K562 (cell line): ENCODE data around the gene NEURL1. TPM values are rescaled to one million over a fixed set of nuclear protein-coding genes. Genes with fewer than 3 reads are reported as not detected.
"Not testable (repeated sequence)": the region's sequence is repeated elsewhere in the genome, so short reads cannot be mapped to it uniquely, and the experiment has no call there.

Experiments
- ATAC-seq: fragments of 200-7000 bp; cut with Tn5 transposase; 3 replicates; pipeline ENCODE4 v1.9.1; 2020; ENCODE audit warnings: moderate library complexity
- BruUV-seq: library from RNA; stranded (reverse); fragments of 400-500 nt; replicated peaks from 2 replicates; lab custom pipeline; 2021; lab: Mats Ljungman, UMichigan
- CTCF ChIA-PET: fragments of 300-600 bp; formaldehyde crosslinking; extraction: SDS; loops from one replicate; lab custom pipeline; 2021; ENCODE audit warnings: low intra/inter-chr PET ratio; lab: Yijun Ruan, JAX
- POLR2A ChIA-PET: fragments of 300-600, 350-650 bp; sonication (Branson Sonifier 250); formaldehyde crosslinking; extraction: SDS; loops from one replicate; lab custom pipeline; 2021; ENCODE audit warnings: antibody characterized with exemption, inconsistent platforms; lab: Yijun Ruan, JAX
- DNase-seq, 4 experiments: peaks; one replicate each; pipeline versions ENCODE4 v3.0.0 to v3.0.0-alpha.2; 2011 to 2018; ENCODE audit warnings: low spot score in 3 of 4, mixed read lengths in 3 of 4; ENCODE audit errors: extremely low read depth in 1 of 4
- FAIRE-seq: peaks from 2 replicates; lab custom pipeline; 2011; peaks lifted over from hg19 to GRCh38; lab: Jason Lieb, UNC
- H2AFZ ChIP-seq: 2 replicates; pipeline ENCODE4 v1.6.0; 2011; ENCODE audit warnings: low read depth, low read length, control low read depth, inconsistent platforms
- H3K27ac ChIP-seq: fragments of 200-600 bp; 3 replicates; pipeline ENCODE4 v1.8.0; 2011; ENCODE audit warnings: low read depth, mild to moderate bottlenecking, control low read depth, inconsistent platforms, low read length, moderate library complexity, mixed read lengths; ENCODE audit errors: extremely low read depth
- H3K27me3 ChIP-seq, 2 experiments: fragments of 300-600 bp in 1 of 2; 2 replicates in 1 of 2; 3 replicates in 1 of 2; pipeline versions ENCODE4 v1.6.0 to v1.8.0; 2011; ENCODE audit warnings: inconsistent platforms in 2 of 2, low read length in 2 of 2, mild to moderate bottlenecking in 1 of 2, mixed read lengths in 1 of 2, moderate library complexity in 1 of 2; ENCODE audit not compliant: control insufficient read depth in 2 of 2, insufficient read depth in 2 of 2
- H3K36me3 ChIP-seq: fragments of 300-600 bp; 3 replicates; pipeline ENCODE4 v1.8.0; 2011; ENCODE audit warnings: mild to moderate bottlenecking, low read length, inconsistent platforms; ENCODE audit not compliant: control insufficient read depth, insufficient read depth
- H3K4me1 ChIP-seq, 2 experiments: fragments of 200-600 bp in 1 of 2; replicated peaks in 1 of 2; 2 replicates in 1 of 2; 3 replicates in 1 of 2; pipeline versions ENCODE4 v1.5.1 to v1.8.0; 2011; ENCODE audit warnings: inconsistent platforms in 2 of 2, low read length in 2 of 2, mild to moderate bottlenecking in 1 of 2, mixed read lengths in 1 of 2, moderate library complexity in 1 of 2; ENCODE audit not compliant: control insufficient read depth in 2 of 2, insufficient read depth in 2 of 2
- H3K4me2 ChIP-seq: 2 replicates; pipeline ENCODE4 v1.6.1; 2011; ENCODE audit warnings: low read length, control low read depth, inconsistent platforms, mixed read lengths; ENCODE audit not compliant: insufficient read depth
- H3K4me3 ChIP-seq: fragments of 200-600 bp; sonication (generic), shearing (Covaris generic); 2 replicates; pipeline ENCODE4 v1.5.1; 2016; ENCODE audit warnings: control low read depth, inconsistent platforms
- H3K79me2 ChIP-seq: fragments of 200-600 bp; 3 replicates; pipeline ENCODE4 v1.8.0; 2011; ENCODE audit warnings: low read length, inconsistent platforms; ENCODE audit not compliant: control insufficient read depth, insufficient read depth
- H3K9ac ChIP-seq, 2 experiments: 2 replicates each; pipeline versions ENCODE4 v1.6.0 to v1.6.1; 2011; ENCODE audit warnings: low read depth in 2 of 2, low read length in 2 of 2, control low read depth in 1 of 2, inconsistent platforms in 1 of 2, mild to moderate bottlenecking in 1 of 2, mixed read lengths in 1 of 2; ENCODE audit not compliant: insufficient read depth in 1 of 2
- H3K9me1 ChIP-seq: one replicate; pipeline ENCODE4 v1.6.0; 2011; ENCODE audit warnings: inconsistent platforms, mild to moderate bottlenecking, low read length, moderate library complexity; ENCODE audit not compliant: control insufficient read depth, insufficient read depth
- H3K9me3 ChIP-seq: replicated peaks from 2 replicates; pipeline ENCODE4 v1.5.1; 2011; ENCODE audit warnings: low read depth, low read length, inconsistent platforms; ENCODE audit not compliant: control insufficient read depth, insufficient read depth
- H4K20me1 ChIP-seq: replicated peaks from 2 replicates; pipeline ENCODE4 v1.6.1; 2011; ENCODE audit warnings: low read length, inconsistent platforms, mixed read lengths; ENCODE audit not compliant: control insufficient read depth, insufficient read depth
- CHD1 ChIP-seq: fragments of 200-600 bp; sonication (generic); IDR thresholded peaks from one replicate; pipeline ENCODE4 v1.6.1; 2012; ENCODE audit warnings: mild to moderate bottlenecking, moderate library complexity, low read length, inconsistent platforms
- FOXK1 ChIP-seq: sonication (generic); formaldehyde crosslinking; IDR thresholded peaks from 2 replicates; pipeline ENCODE4 v1.8.0; 2022; ENCODE audit warnings: missing genetic modification reagents, mild to moderate bottlenecking, borderline replicate concordance
- HIVEP1 ChIP-seq: fragments of 250-450 bp; sonication (Bioruptor Pico); IDR thresholded peaks from 2 replicates; pipeline ENCODE4 v1.4.0; 2020; ENCODE audit warnings: mild to moderate bottlenecking
- HNRNPLL ChIP-seq: fragments of 200-400 bp; formaldehyde crosslinking; IDR thresholded peaks from 2 replicates; pipeline ENCODE4 v1.6.1; 2017; ENCODE audit warnings: low read length, low read depth, mild to moderate bottlenecking; ENCODE audit not compliant: poor library complexity, severe bottlenecking
- HNRNPUL1 ChIP-seq: fragments of 200-400 bp; formaldehyde crosslinking; IDR thresholded peaks from 2 replicates; pipeline ENCODE4 v1.6.1; 2017; ENCODE audit warnings: low read length
- HOXB6 ChIP-seq: fragments of 250-450 bp; sonication (Bioruptor Pico); IDR thresholded peaks from 2 replicates; pipeline ENCODE4 v1.5.1; 2022; ENCODE audit warnings: mild to moderate bottlenecking, borderline replicate concordance
- RBM39 ChIP-seq: fragments of 200-400 bp; formaldehyde crosslinking; optimal IDR thresholded peaks from 2 replicates; pipeline ENCODE3; 2018; ENCODE audit warnings: low read depth, low read length
- SETDB1 ChIP-seq: IDR thresholded peaks from one replicate; pipeline ENCODE4 v1.6.1; 2012; ENCODE audit warnings: low read length, control low read depth, inconsistent platforms
- ZNF121 ChIP-seq: sonication (generic); formaldehyde crosslinking; conservative IDR thresholded peaks from 2 replicates; pipeline ENCODE4 v1.8.0; 2022; ENCODE audit warnings: missing genetic modification reagents
- ZNF124 ChIP-seq: sonication (generic); formaldehyde crosslinking; IDR thresholded peaks from 2 replicates; pipeline ENCODE4 v1.8.1; 2022; ENCODE audit warnings: missing genetic modification reagents
- ZNF253 ChIP-seq: fragments of 250-450 bp; sonication (Bioruptor Pico); conservative IDR thresholded peaks from 2 replicates; pipeline ENCODE4 v1.6.1; 2021; ENCODE audit warnings: mild to moderate bottlenecking
- ZNF507 ChIP-seq: conservative IDR thresholded peaks from 2 replicates; pipeline ENCODE4 v1.6.1; 2017; ENCODE audit warnings: missing genetic modification characterization, missing compliant biosample characterization
- WGBS: fragments of 100-300 bp; shearing (Covaris generic); methylation state at CpG from one replicate; pipeline ENCODE4 v1.1.6; 2016; ENCODE audit warnings: low coverage, mixed read lengths; ENCODE audit not compliant: insufficient coverage; ENCODE audit errors: missing lambda C conversion rate; 5-methylcytosine and 5-hydroxymethylcytosine counted together
- in situ Hi-C: fragments of 300-500 bp; cut with MboI; formaldehyde crosslinking; loops from 4 replicates; pipeline ENCODE4 v1.15.0; 2018; ENCODE audit warnings: inconsistent platforms, mixed read lengths
- intact Hi-C: fragments of 100-400 bp; cut with micrococcal nuclease; formaldehyde crosslinking; loops from 2 replicates; pipeline ENCODE4 v1.14.2; 2022
- polyA plus RNA-seq, 8 experiments: library from polyadenylated mRNA; depleted of rRNA in 4 of 8; stranded (reverse) in 5 of 8; unstranded in 3 of 8; fragments of >200 nt; fragmentation: Nextera tagmentation in 2 of 8; fragmentation: Illumina TruSeq in 1 of 8; extraction: Ambion mirVana in 2 of 8; extraction: Trizol in 1 of 8; gene quantifications; 2 replicates each; pipeline versions ENCODE4 v1.2.1 to v1.2.3, GENCODE V29; 2011 to 2014; ENCODE audit warnings: inconsistent platforms in 1 of 8, missing spikeins in 1 of 8
- total RNA-seq, 7 experiments: library from RNA; depleted of rRNA in 6 of 7; stranded (reverse); fragments of >200 nt in 6 of 7; fragmentation: Illumina TruSeq in 2 of 7; extraction: Trizol in 2 of 7; gene quantifications; 2 replicates each; pipeline versions ENCODE4 v1.2.1 to v1.2.3, GENCODE V29; 2011 to 2021; ENCODE audit warnings: low replicate concordance in 1 of 7
- TF ChIP-seq, protein P1 (sequence below): sonication (generic); formaldehyde crosslinking; IDR thresholded peaks from 2 replicates; pipeline ENCODE4 v1.4.0; 2020; ENCODE audit warnings: mild to moderate bottlenecking, missing genetic modification reagents

NEURL1 gene
- total and polyA plus RNA-seq, 9 of the 15 experiments (the other 6 are each of a cell fraction or from before 2014, with no cell fraction given): 0.01 to 0.45 (median 0.16) TPM; not detected in 5

DNA sequence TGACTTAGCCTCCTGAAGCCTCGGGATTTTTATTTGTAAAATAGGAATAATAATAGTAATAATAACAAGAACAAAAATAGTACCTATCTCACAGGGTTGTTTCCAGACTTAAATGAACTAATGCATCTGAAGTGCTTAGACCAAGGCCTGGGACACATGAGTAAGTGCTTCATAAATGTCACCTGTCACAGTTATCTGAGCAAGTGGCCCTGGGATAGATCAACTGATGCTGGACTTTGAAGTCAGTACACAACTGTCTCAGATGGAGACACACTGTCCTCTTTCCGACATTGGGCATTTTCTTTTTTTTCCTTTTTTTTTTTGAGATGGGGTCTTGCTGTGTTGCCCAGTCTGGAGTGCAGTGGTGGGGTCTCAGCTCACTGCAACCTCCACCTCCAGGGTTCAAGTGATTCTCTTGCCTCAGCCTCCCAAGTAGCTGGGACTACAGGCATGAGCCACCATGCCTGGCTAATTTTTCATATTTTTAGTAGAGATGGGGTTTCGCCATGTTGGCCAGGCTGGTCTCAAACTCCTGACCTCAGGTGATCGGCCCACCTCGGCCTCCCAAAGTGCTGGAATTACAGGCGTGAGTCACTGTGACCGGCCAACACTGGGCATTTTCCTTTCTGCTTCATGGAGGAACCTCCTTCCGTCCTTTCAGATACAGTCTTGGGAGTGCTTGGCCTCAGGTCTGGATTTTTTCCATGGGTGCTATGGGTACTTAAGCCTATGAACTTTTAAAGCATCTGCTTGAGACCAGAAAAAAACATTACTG lies 6.7 kb upstream of the NEURL1 start:
- H3K9me1 ChIP-seq, H3K36me3 ChIP-seq, BruUV-seq, DNase-seq, POLR2A ChIA-PET, H3K27ac ChIP-seq, H3K4me3 ChIP-seq, FAIRE-seq, H3K4me2 ChIP-seq, ATAC-seq, H3K9me3 ChIP-seq, H2AFZ ChIP-seq, H3K79me2 ChIP-seq, H3K9ac ChIP-seq, H3K4me1 ChIP-seq, H4K20me1 ChIP-seq: not testable (repeated sequence)
- CTCF ChIA-PET: interaction anchor here (3.4 kb wide), 1 partner anchor 69 kb away, joined by 26 read pairs; no protein-coding TSS in a partner anchor
- peak; percentile 68; the same call in 1 of the 2 replicates for TF ChIP-seq ZNF121 (CRISPR knock-in tag)
- peaks cover 0 to 14% of the 10 kb centered on the region in 2 experiments; a peak in 2 of 5 replicates for H3K27me3 ChIP-seq
- in situ Hi-C loops: loop anchor here (10.0 kb wide), 1 partner anchor 652 kb away; the partner anchor contains the start of gene CYP17A1
- intact Hi-C loops: loop anchor here (5.0 to 10.0 kb wide), 3 partner anchors 105 to 652 kb away; partner anchors contain the start of genes CNNM2 and CYP17A1
- 12% methylated on average over 8 of the region's 8 CpGs for WGBS

- WGBS: 11% methylated on average over 2 of the region's 2 CpGs
- Histone ChIP-seq H3K9me1 (no peaks in the 10 kb centered on the region), H3K9me3 (no peaks in the 10 kb centered on the region), H3K36me3 (no peaks in the 10 kb centered on the region), H3K9ac (no peak overlapping the region), H3K27ac (no peak overlapping the region), H2AFZ (no peak overlapping the region), H3K4me3 (no peak overlapping the region), H3K4me2 (no peak overlapping the region), H3K27me3 (peaks cover 0 to 17% of the 10 kb centered on the region in 2 experiments; a peak in 2 of 5 replicates), H4K20me1 (no peaks in the 10 kb centered on the region; the same call in 1 of the 2 replicates), H3K4me1 (no peaks in the 10 kb centered on the region; a peak in 1 of 5 replicates), H3K79me2 (no peaks in the 10 kb centered on the region)
- no TSS peak for BruUV-seq
- in situ Hi-C loops (loop anchor here (10.0 kb wide), 1 partner anchor 653 kb away; the partner anchor contains the start of gene CYP17A1), intact Hi-C loops (loop anchor here (5.0 to 10.0 kb wide), 3 partner anchors 105 to 653 kb away; partner anchors contain the start of genes CNNM2 and CYP17A1)
- CTCF ChIA-PET: interaction anchor here (3.4 kb wide), 1 partner anchor 70 kb away, joined by 26 read pairs; no protein-coding TSS in a partner anchor
- no peak for TF ChIP-seq FOXK1 (CRISPR knock-in tag)
- TF ChIP-seq, protein P1, sequence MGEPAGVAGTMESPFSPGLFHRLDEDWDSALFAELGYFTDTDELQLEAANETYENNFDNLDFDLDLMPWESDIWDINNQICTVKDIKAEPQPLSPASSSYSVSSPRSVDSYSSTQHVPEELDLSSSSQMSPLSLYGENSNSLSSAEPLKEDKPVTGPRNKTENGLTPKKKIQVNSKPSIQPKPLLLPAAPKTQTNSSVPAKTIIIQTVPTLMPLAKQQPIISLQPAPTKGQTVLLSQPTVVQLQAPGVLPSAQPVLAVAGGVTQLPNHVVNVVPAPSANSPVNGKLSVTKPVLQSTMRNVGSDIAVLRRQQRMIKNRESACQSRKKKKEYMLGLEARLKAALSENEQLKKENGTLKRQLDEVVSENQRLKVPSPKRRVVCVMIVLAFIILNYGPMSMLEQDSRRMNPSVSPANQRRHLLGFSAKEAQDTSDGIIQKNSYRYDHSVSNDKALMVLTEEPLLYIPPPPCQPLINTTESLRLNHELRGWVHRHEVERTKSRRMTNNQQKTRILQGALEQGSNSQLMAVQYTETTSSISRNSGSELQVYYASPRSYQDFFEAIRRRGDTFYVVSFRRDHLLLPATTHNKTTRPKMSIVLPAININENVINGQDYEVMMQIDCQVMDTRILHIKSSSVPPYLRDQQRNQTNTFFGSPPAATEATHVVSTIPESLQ: no peak
- no peak for TF ChIP-seq ZNF253
- TF ChIP-seq SETDB1: no peak
- no peak for TF ChIP-seq HNRNPUL1
- no peak for TF ChIP-seq ZNF507 (tag)
- TF ChIP-seq ZNF124: no peak
- TF ChIP-seq HIVEP1 (CRISPR knock-in tag): no peak
- no peak for TF ChIP-seq HOXB6
- no peak for TF ChIP-seq HNRNPLL
- no peak for TF ChIP-seq CHD1
- no peak for TF ChIP-seq RBM39
- FAIRE-seq (no peak), ATAC-seq (no peak), DNase-seq (no peak)
- POLR2A ChIA-PET: no interaction called here
Measured at GRCh38 chr10:103487410-103487708, 6.1 kb upstream of the NEURL1 start.
